Neural cell (in vitro differentiated cells): Measurements from ENCODE around the gene CREBRF.

ENCODE experiments used
- EP300 ChIP-seq: fragments of 450-650 bp; conservative IDR thresholded peaks from 2 replicates; pipeline ENCODE4 v1.6.1; 2014; ENCODE audit warnings: antibody characterized with exemption, mild to moderate bottlenecking, moderate library complexity; ENCODE audit not compliant: poor library complexity, severe bottlenecking
- SMC3 ChIP-seq: fragments of 450-650 bp; conservative IDR thresholded peaks from 2 replicates; pipeline ENCODE4 v1.6.1; 2014; ENCODE audit warnings: antibody characterized with exemption, mild to moderate bottlenecking, moderate library complexity; ENCODE audit not compliant: poor library complexity
- TF ChIP-seq, protein P1 (sequence below): fragments of 450-650 bp; IDR thresholded peaks from 2 replicates; pipeline ENCODE4 v1.5.1; 2014; ENCODE audit warnings: antibody characterized with exemption, mild to moderate bottlenecking, moderate library complexity; ENCODE audit not compliant: poor library complexity, severe bottlenecking

- TF ChIP-seq, protein P1, sequence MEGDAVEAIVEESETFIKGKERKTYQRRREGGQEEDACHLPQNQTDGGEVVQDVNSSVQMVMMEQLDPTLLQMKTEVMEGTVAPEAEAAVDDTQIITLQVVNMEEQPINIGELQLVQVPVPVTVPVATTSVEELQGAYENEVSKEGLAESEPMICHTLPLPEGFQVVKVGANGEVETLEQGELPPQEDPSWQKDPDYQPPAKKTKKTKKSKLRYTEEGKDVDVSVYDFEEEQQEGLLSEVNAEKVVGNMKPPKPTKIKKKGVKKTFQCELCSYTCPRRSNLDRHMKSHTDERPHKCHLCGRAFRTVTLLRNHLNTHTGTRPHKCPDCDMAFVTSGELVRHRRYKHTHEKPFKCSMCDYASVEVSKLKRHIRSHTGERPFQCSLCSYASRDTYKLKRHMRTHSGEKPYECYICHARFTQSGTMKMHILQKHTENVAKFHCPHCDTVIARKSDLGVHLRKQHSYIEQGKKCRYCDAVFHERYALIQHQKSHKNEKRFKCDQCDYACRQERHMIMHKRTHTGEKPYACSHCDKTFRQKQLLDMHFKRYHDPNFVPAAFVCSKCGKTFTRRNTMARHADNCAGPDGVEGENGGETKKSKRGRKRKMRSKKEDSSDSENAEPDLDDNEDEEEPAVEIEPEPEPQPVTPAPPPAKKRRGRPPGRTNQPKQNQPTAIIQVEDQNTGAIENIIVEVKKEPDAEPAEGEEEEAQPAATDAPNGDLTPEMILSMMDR, result no peak
- TF ChIP-seq EP300 (no peak), SMC3 (no peak)
Observed at GRCh38 chr5:173155912-173156311, 99.8 kb downstream of the CREBRF start.
